HG03558 (cell line): ENCODE results near the gene KLHL2.
"Not testable (repeated sequence)": the region's sequence is repeated elsewhere in the genome, so short reads cannot be mapped to it uniquely, and the experiment has no call there.

Experiments used
- ATAC-seq: cut with Tn5 transposase; IDR thresholded peaks from one replicate; pipeline ENCODE4 v1.9.1; 2021; ENCODE audit warnings: moderate number of reproducible peaks; ENCODE audit not compliant: unreplicated experiment; ENCODE audit errors: extremely low read depth

The KLHL2 gene

GRCh38 chr4:165284697-165285096 lies 77.3 kb downstream of the KLHL2 start:
- ATAC-seq: not testable (repeated sequence)

- peak; percentile 69 for ATAC-seq
These were observed 79.4 kb downstream of the KLHL2 start for GRCh38 chr4:165286619-165287340.

- no peak for ATAC-seq
These were observed 80.9 kb downstream of the KLHL2 start for GRCh38 chr4:165288226-165288625.

- no peak for ATAC-seq
These were observed 81.5 kb downstream of the KLHL2 start for GRCh38 chr4:165288639-165289422.

- ATAC-seq: no peak
These were observed 82.0 kb downstream of the KLHL2 start for GRCh38 chr4:165289423-165289785.

- no peak for ATAC-seq
These were observed 85.7 kb downstream of the KLHL2 start for GRCh38 chr4:165293061-165293460.

GRCh38 chr4:165293927-165294649 lies 86.7 kb downstream of the KLHL2 start:
- no peak for ATAC-seq

- ATAC-seq: peak; percentile 86
These were observed 87.5 kb downstream of the KLHL2 start for GRCh38 chr4:165294907-165295306.

- ATAC-seq: no peak
These were observed 90.3 kb downstream of the KLHL2 start for GRCh38 chr4:165297626-165298025.

GRCh38 chr4:165299399-165300060 lies 92.2 kb downstream of the KLHL2 start:
- ATAC-seq: no peak

GRCh38 chr4:165301833-165302232 lies 94.5 kb downstream of the KLHL2 start:
- ATAC-seq: peak; percentile 82

GRCh38 chr4:165302658-165303057 lies 95.3 kb downstream of the KLHL2 start:
- ATAC-seq: no peak

GRCh38 chr4:165308166-165308565 lies 100.8 kb downstream of the KLHL2 start:
- ATAC-seq: no peak

GRCh38 chr4:165308606-165309005 lies 101.2 kb downstream of the KLHL2 start:
- ATAC-seq: no peak

- no peak for ATAC-seq
These were observed 102.1 kb downstream of the KLHL2 start for GRCh38 chr4:165309456-165309855.

GRCh38 chr4:165312506-165312905 lies 105.1 kb downstream of the KLHL2 start:
- no peak for ATAC-seq

GRCh38 chr4:165319030-165319429 lies 111.7 kb downstream of the KLHL2 start:
- ATAC-seq: no peak

- no peak for ATAC-seq
These were observed 112.1 kb downstream of the KLHL2 start for GRCh38 chr4:165319509-165319908.

GRCh38 chr4:165324236-165324917 lies 117.0 kb downstream of the KLHL2 start:
- ATAC-seq: no peak

GRCh38 chr4:165324918-165325304 lies 117.5 kb downstream of the KLHL2 start:
- no peak for ATAC-seq
